Common myeloid progenitor, CD34-positive (primary cell): ENCODE measurements around the gene FBXW7.

Experiments used
- CTCF ChIA-PET: fragments of 350-600 bp; sonication (Branson Sonifier 250); formaldehyde crosslinking; loops from one replicate; lab custom pipeline; 2021; ENCODE audit warnings: antibody characterized with exemption; lab: Charles Lee
- POLR2A ChIA-PET: fragments of 350-600 bp; sonication (Branson Sonifier 250); formaldehyde crosslinking; loops from one replicate; lab custom pipeline; 2021; ENCODE audit warnings: antibody characterized with exemption; lab: Charles Lee
- DNase-seq, 3 donors: peaks; one replicate each; pipeline versions ENCODE4 v3.0.0 to v3.0.0-alpha.2; 2013
- H3K27ac ChIP-seq, 2 experiments: 1 replicate in 1 of 2; 2 replicates in 1 of 2; pipeline ENCODE4 v1.7.0; 2013; ENCODE audit warnings: inconsistent platforms in 2 of 2, low read length in 2 of 2, mild to moderate bottlenecking in 2 of 2, low read depth in 1 of 2, moderate library complexity in 1 of 2; ENCODE audit not compliant: severe bottlenecking in 2 of 2, insufficient read depth in 1 of 2, poor library complexity in 1 of 2
- H3K27me3 ChIP-seq, 5 experiments: replicated peaks in 2 of 5; 1 replicate in 3 of 5; 2 replicates in 2 of 5; pipeline versions ENCODE4 v1.6.1 to v1.7.0; 2013; ENCODE audit warnings: low read length in 4 of 5, mild to moderate bottlenecking in 2 of 5, moderate library complexity in 2 of 5, inconsistent platforms in 1 of 5; ENCODE audit not compliant: insufficient read depth in 5 of 5, control insufficient read depth in 4 of 5
- H3K36me3 ChIP-seq, 4 experiments: 1 replicate in 2 of 4; 2 replicates in 2 of 4; pipeline versions ENCODE4 v1.6.1 to v1.7.0; 2013; ENCODE audit warnings: low read length in 3 of 4, control low read depth in 1 of 4, mild to moderate bottlenecking in 1 of 4; ENCODE audit not compliant: control insufficient read depth in 4 of 4, insufficient read depth in 4 of 4
- H3K4me1 ChIP-seq, 4 experiments: 1 replicate in 3 of 4; 2 replicates in 1 of 4; pipeline versions ENCODE4 v1.6.1 to v1.7.1; 2013; ENCODE audit warnings: low read length in 3 of 4, mild to moderate bottlenecking in 3 of 4, control low read depth in 1 of 4, inconsistent platforms in 1 of 4, moderate library complexity in 1 of 4; ENCODE audit not compliant: control insufficient read depth in 4 of 4, insufficient read depth in 4 of 4; ENCODE audit errors: control extremely low read depth in 1 of 4
- H3K4me3 ChIP-seq, 7 experiments: 1 replicate in 4 of 7; 2 replicates in 3 of 7; pipeline versions ENCODE4 v1.5.1 to v1.7.0; 2013; ENCODE audit warnings: mild to moderate bottlenecking in 7 of 7, low read length in 6 of 7, moderate library complexity in 6 of 7, inconsistent platforms in 2 of 7, low read depth in 2 of 7, control low read depth in 1 of 7; ENCODE audit not compliant: insufficient read depth in 4 of 7, control insufficient read depth in 1 of 7; ENCODE audit errors: extremely low read depth in 1 of 7
- H3K9me3 ChIP-seq, 5 experiments: 1 replicate in 4 of 5; 2 replicates in 1 of 5; pipeline versions ENCODE4 v1.6.1 to v1.7.1; 2013; ENCODE audit warnings: low read length in 4 of 5, mild to moderate bottlenecking in 2 of 5, inconsistent platforms in 1 of 5, low read depth in 1 of 5, moderate library complexity in 1 of 5; ENCODE audit not compliant: control insufficient read depth in 4 of 5, insufficient read depth in 2 of 5; ENCODE audit errors: control extremely low read depth in 1 of 5
- WGBS: methylation state at CpG from one replicate; pipeline ENCODE4 v1.1.5; 2013; ENCODE audit not compliant: insufficient coverage; 5-methylcytosine and 5-hydroxymethylcytosine counted together

The FBXW7 gene

DNA sequence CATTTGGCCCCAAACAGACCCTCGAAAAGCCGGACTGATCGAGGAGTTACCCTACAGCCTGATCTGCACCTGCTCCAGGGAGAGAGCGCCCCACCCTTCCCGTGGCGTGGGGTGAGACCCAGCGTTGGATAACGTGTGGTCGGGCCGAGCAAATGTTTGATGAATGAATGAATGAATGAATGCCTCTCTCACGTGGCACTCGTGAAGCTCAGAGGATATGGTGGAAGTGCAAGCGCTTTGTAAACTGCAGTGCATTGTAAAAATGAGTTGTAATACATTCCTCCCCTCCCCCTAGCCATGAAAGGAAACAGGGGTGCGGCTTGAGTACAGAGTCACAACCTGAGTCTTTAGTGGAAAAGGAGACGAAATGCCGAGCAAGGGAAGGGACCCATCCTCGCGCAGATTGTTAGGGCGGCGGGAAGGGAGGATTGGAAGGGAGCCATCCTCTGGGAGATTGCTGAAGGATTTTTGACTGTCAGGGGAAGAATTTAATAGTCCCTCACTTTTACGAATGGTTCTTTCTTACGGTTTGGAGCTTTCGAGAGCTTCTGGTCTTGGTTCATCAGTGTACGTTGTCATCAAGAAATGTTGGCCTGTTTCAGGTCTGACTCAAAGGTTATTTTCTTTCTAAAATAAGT lies 772 bp upstream of the FBXW7 start:
- ChIA-PET CTCF (interaction anchor here (0.7 to 2.5 kb wide), 7 partner anchors 19 to 132 kb away, joined by 3 to 11 read pairs (median 3); no protein-coding TSS in a partner anchor), POLR2A (no interaction called here)
- 0% methylated on average over 11 of the region's 24 CpGs for WGBS
- Histone ChIP-seq H3K27me3 (no peaks in the 10 kb centered on the region), H3K9me3 (peaks cover 0 to 10% (median 0%) of the 10 kb centered on the region in 5 experiments), H3K36me3 (peaks cover 5 to 11% (median 8%) of the 10 kb centered on the region in 4 experiments), H3K4me3 (peak overlapping the region; percentile 75 to 100 (median 89)), H3K4me1 (peaks cover 12 to 40% (median 24%) of the 10 kb centered on the region in 4 experiments), H3K27ac (peak overlapping the region; percentile 86 to 95)
- peak; percentile 72 to 91 (median 84) for DNase-seq

DNA sequence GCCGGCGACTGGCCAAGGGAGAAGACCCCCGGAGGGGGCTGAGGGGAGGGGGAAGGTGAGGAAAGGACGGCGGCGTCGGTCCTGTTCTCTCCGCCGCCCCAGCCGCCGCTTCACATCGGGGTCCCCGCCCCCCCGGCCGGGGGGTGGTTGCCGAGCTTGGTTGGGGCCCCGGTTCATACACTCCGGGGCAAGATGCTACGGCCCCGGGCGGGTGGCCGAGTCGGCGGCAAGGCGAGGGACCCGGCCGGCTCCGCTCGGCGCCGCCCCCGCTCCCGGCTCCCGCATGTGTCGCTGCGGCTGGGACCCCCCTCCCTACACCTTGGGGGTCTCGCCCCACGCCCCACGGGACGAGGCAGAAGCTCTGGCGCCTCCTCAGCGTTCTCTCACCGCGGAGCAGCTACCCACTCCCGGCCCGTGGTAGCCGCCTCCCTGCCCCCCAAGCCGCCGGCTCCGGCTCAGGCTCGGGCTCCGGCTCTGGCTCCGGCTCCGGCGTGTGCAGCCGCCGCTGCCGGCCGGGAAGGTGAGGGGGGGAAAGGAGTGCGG lies 461 bp downstream of the FBXW7 start:
- peaks cover 5 to 12% (median 8%) of the 10 kb centered on the region in 4 experiments for H3K36me3 ChIP-seq
- ChIA-PET POLR2A (interaction anchor here (0.7 to 1.2 kb wide), 5 partner anchors 8 to 336 kb away, joined by 3 to 5 read pairs (median 3); no protein-coding TSS in a partner anchor), CTCF (interaction anchor here (0.7 to 1.3 kb wide), 3 partner anchors 18 to 79 kb away, joined by 3 to 5 read pairs (median 3); no protein-coding TSS in a partner anchor)
- WGBS = 0% methylated on average over 43 of the region's 60 CpGs
- H3K4me1 ChIP-seq = peaks cover 12 to 40% (median 24%) of the 10 kb centered on the region in 4 experiments
- no peaks in the 10 kb centered on the region for H3K27me3 ChIP-seq
- DNase-seq = peak in 2 of 3 donors; percentile 24 to 26
- peak overlapping the region; percentile 82 to 100 (median 91) for H3K4me3 ChIP-seq
- H3K27ac ChIP-seq = peak overlapping the region; percentile 60 to 95
- peaks cover 0 to 9% (median 0%) of the 10 kb centered on the region in 5 experiments for H3K9me3 ChIP-seq

DNA sequence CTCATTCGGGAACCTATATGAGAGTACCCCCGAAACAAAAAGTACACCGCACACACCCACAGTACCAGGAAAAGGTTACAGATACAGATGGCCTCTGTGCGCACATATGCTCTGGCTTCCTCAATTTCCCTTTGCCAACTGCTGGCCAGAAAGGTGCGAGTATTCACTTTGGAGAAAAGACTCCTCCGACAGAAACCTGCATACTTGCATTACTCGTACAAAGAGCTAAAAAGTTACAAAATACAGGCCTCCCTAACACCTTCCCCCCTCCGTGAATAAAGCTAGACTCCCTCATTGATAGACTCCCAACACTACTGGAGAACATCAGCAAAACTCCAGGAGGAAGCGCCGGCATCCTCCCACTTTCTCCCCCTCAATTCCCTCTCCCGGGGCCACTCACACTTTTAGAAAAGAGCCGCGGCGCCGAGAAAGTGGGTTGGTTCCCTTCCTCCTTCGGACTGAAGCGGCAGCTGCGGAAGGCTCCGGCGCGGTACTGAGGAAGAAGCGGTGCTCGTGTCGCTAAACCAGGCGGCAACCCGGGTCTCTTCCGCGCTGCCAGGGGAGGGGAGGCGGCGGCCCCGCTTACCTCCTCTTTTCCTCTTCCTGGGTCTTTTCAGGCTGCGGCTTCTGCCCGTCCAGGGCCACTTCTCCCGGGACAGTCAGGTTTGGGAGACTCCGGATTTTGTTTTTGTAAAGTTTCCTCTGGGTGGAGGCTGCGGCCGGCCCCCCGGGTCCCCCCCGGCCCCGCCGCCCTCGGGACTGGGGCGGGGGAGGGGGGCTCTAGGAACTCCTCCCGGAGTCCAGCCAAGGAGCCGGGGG lies 1.1 kb downstream of the FBXW7 start:
- peaks cover 0 to 2% (median 0%) of the 10 kb centered on the region in 5 experiments for H3K9me3 ChIP-seq
- peak; percentile 25 to 68 (median 57) for DNase-seq
- H3K4me3 ChIP-seq = peak overlapping the region; percentile 82 to 100 (median 91)
- H3K27ac ChIP-seq = peak overlapping the region; percentile 60 to 95
- 0% methylated on average over 20 of the region's 45 CpGs for WGBS
- POLR2A ChIA-PET = interaction anchor here (0.8 to 1.2 kb wide), 2 partner anchors 8 to 12 kb away, joined by 3 read pairs; no protein-coding TSS in a partner anchor
- no peaks in the 10 kb centered on the region for H3K27me3 ChIP-seq
- peaks cover 12 to 40% (median 24%) of the 10 kb centered on the region in 4 experiments for H3K4me1 ChIP-seq
- peaks cover 2 to 7% (median 5%) of the 10 kb centered on the region in 4 experiments for H3K36me3 ChIP-seq
- CTCF ChIA-PET = interaction anchor here (1.0 to 1.1 kb wide), 2 partner anchors 34 to 78 kb away, joined by 3 read pairs; no protein-coding TSS in a partner anchor

DNA sequence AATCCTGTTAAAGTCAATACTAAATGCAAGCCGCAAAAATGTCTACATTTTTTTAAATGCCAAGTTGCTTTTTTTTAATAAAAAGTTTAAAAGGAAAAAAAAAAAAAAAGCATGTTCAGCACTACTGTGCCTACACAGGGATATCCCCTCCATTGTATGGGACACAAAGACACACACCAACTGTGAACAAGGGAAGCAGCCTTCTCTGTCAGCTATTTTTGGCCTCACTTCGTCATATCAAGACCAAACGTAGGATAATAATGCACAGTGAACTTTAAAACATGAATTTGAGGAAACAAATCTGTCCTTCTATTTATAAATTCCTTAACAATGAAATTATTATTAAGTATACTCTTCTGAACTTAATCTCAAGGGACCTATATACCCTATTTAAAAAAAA lies 4.4 kb downstream of the FBXW7 start:
- POLR2A ChIA-PET = interaction anchor here (0.7 kb wide), 1 partner anchor 72 kb away, joined by 3 read pairs; no protein-coding TSS in a partner anchor

DNA sequence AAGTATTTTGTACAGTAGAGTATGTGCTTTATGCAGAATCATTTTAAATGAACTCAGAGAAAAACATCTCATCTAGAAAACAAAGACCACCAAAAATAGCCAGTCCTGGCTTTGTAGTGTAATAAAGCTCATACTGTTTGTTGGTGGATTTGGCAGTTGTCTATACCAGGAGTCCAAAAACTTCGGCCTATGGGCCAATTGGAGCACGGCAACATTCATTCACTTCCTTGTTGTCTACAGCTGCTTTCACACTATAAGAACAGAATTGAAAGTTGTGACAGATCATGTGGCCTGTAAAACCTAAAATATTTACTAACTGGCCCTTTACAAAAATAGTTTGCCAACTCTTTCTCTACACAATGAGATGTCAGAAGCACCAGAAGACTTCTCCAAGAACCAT lies 5.3 kb downstream of the FBXW7 start:
- no peak overlapping the region for H3K27ac ChIP-seq
- no peaks in the 10 kb centered on the region for H3K9me3 ChIP-seq
- H3K4me3 ChIP-seq = no peak overlapping the region
- no peak for DNase-seq
- CTCF ChIA-PET = interaction anchor here (0.7 kb wide), 1 partner anchor 13 kb away, joined by 4 read pairs; no protein-coding TSS in a partner anchor
- POLR2A ChIA-PET = interaction anchor here (0.5 kb wide), 1 partner anchor 57 kb away, joined by 3 read pairs; no protein-coding TSS in a partner anchor
- no peaks in the 10 kb centered on the region for H3K27me3 ChIP-seq
- peaks cover 0 to 20% (median 9%) of the 10 kb centered on the region in 4 experiments for H3K4me1 ChIP-seq
- peaks cover 0 to 5% (median 0%) of the 10 kb centered on the region in 4 experiments for H3K36me3 ChIP-seq
- 100% methylated on average over 2 of the region's 2 CpGs for WGBS

More for the DNA sequence above, 4.4 kb downstream of the FBXW7 start:
- CTCF ChIA-PET = interaction anchor here (1.0 to 1.1 kb wide), 2 partner anchors 30 to 50 kb away, joined by 3 read pairs; no protein-coding TSS in a partner anchor
- no peak for DNase-seq
- Histone ChIP-seq H3K27me3 (no peaks in the 10 kb centered on the region), H3K4me3 (no peak overlapping the region), H3K27ac (no peak overlapping the region), H3K4me1 (peaks cover 3 to 21% (median 9%) of the 10 kb centered on the region in 4 experiments), H3K9me3 (no peaks in the 10 kb centered on the region), H3K36me3 (peaks cover 0 to 5% (median 0%) of the 10 kb centered on the region in 4 experiments)
- WGBS = no CpG with 5 or more reads among the region's 3 CpGs

DNA sequence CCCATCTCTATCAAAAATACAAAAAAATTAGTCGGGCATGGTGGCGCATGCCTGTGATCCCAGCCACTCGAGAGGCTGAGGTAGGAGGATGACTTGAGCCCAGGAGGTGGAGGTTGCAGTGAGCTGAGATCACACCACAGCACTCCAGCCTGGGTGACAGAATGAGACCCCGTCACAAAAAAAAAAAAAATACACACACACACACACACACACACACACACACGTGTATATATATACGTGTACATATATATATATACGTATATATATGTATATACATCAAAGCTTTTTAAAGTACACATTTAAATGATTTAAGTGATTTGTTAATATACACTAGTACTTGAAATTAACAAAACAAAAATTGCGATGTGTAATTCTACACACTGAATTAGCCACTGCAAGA lies 6.0 kb downstream of the FBXW7 start:
- CTCF ChIA-PET = interaction anchor here (0.7 to 1.0 kb wide), 2 partner anchors 12 to 23 kb away, joined by 3 to 4 read pairs; no protein-coding TSS in a partner anchor
- Histone ChIP-seq H3K27ac (no peak overlapping the region), H3K36me3 (peaks cover 0 to 5% (median 0%) of the 10 kb centered on the region in 4 experiments), H3K27me3 (no peaks in the 10 kb centered on the region), H3K9me3 (no peaks in the 10 kb centered on the region), H3K4me3 (no peak overlapping the region), H3K4me1 (peaks cover 0 to 20% (median 9%) of the 10 kb centered on the region in 4 experiments)
- DNase-seq = no peak
- POLR2A ChIA-PET = no interaction called here
- WGBS = no CpG with 5 or more reads among the region's 8 CpGs
